ENCODE data around the gene MRNIP. TPM values are rescaled to one million over a fixed set of nuclear protein-coding genes. Genes with fewer than 3 reads are reported as not detected.
"Not testable (repeated sequence)": the region's sequence is repeated elsewhere in the genome, so short reads cannot be mapped to it uniquely, and the experiment has no call there.

MRNIP gene
- total RNA-seq, 2 experiments from 2014 or later, result 11.7 to 16.8 TPM

DNA sequence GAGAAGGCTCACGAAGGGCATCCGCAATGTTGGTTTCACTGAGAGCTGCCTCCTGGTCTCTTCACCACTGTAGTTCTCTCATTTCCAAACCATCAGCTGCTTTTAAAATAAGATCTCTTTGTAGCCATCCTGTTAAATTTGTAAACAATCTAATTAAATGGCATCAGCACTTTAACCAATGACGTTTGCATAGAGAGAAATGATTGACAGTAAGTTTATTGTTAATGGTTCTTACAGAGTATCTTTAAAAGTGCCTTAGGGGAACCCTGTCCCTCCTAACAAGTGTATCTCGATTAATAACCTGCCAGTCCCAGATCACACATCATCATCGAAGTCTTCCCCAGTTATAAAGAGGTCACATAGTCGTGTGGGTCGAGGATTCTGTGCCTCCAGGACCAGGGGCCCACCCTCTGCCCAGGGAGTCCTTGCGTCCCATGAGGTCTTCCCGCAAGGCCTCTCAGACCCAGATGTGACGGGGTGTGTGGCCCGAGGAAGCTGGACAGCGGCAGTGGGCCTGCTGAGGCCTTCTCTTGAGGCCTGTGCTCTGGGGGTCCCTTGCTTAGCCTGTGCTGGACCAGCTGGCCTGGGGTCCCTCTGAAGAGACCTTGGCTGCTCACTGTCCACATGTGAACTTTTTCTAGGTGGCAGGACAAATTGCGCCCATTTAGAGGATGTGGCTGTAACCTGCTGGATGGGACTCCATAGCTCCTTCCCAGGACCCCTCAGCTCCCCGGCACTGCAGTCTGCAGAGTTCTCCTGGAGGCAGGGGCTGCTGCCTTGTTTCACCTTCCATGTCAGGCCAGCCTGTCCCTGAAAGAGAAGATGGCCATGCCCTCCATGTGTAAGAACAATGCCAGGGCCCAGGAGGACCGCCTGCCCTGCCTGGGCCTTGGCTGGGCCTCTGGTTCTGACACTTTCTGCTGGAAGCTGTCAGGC lies 21.3 kb downstream of the MRNIP start:
- Mint-ChIP-seq H3K4me1 (peaks cover 19% of the 10 kb centered on the region), H3K27ac (peak overlapping the region; percentile 89), H3K36me3 (ENCODE audit: low read depth) (peaks cover 39% of the 10 kb centered on the region), H3K27me3 (no peaks in the 10 kb centered on the region), H3K4me3 (peak overlapping the region; percentile 9), H3K9me3 (peaks cover 2% of the 10 kb centered on the region)
- ChIA-PET POLR2A (interaction anchor here (1.5 kb wide), 1 partner anchor 17 kb away, joined by 5 read pairs; the partner anchor contains the start of gene SQSTM1), CTCF (interaction anchor here (0.6 to 1.5 kb wide), 4 partner anchors 24 to 74 kb away, joined by 3 to 4 read pairs (median 4); no protein-coding TSS in a partner anchor)
- no peak for DNase-seq

DNA sequence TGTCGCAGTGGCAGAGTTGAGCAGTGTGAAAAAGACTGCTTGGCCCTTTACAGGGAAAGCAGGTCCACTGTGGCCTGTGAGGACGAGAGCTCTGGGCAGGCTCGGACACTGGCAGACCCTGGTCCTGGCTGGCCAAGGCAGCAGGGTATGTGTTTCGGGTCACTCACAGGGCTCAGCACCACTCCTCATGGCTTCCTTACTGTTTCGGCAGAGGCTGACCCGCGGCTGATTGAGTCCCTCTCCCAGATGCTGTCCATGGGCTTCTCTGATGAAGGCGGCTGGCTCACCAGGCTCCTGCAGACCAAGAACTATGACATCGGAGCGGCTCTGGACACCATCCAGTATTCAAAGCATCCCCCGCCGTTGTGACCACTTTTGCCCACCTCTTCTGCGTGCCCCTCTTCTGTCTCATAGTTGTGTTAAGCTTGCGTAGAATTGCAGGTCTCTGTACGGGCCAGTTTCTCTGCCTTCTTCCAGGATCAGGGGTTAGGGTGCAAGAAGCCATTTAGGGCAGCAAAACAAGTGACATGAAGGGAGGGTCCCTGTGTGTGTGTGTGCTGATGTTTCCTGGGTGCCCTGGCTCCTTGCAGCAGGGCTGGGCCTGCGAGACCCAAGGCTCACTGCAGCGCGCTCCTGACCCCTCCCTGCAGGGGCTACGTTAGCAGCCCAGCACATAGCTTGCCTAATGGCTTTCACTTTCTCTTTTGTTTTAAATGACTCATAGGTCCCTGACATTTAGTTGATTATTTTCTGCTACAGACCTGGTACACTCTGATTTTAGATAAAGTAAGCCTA lies 22.2 kb downstream of the MRNIP start:
- Mint-ChIP-seq H3K27me3 (no peaks in the 10 kb centered on the region), H3K9me3 (peaks cover 2% of the 10 kb centered on the region), H3K27ac (peak overlapping the region; percentile 89), H3K4me3 (peak overlapping the region; percentile 26), H3K36me3 (ENCODE audit: low read depth) (peaks cover 41% of the 10 kb centered on the region), H3K4me1 (peaks cover 19% of the 10 kb centered on the region)
- ChIA-PET POLR2A (interaction anchor here (1.5 kb wide), 1 partner anchor 16 kb away, joined by 5 read pairs; the partner anchor contains the start of gene SQSTM1), CTCF (interaction anchor here (0.8 to 1.5 kb wide), 3 partner anchors 23 to 73 kb away, joined by 3 to 4 read pairs (median 4); no protein-coding TSS in a partner anchor)
- DNase-seq, result peak; percentile 72

DNA sequence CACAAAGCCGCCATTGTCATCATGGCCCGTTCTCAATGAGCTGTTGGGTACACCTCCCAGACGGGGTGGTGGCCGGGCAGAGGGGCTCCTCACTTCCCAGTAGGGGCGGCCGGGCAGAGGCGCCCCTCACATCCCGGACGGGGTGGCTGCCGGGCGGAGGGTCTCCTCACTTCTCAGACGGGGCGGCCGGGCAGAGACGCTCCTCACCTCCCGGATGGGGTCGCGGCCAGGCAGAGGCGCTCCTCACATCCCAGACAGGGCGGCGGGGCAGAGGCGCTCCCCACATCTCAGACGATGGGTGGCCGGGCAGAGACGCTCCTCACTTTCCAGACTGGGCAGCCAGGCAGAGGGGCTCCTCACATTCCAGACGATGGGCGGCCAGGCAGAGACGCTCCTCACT lies 23.7 kb downstream of the MRNIP start:
- POLR2A ChIA-PET, H3K4me3 Mint-ChIP-seq, DNase-seq, H3K9me3 Mint-ChIP-seq, H3K27me3 Mint-ChIP-seq, H3K27ac Mint-ChIP-seq, CTCF ChIA-PET: not testable (repeated sequence)
- Mint-ChIP-seq H3K36me3 (ENCODE audit: low read depth) (peaks cover 51% of the 10 kb centered on the region), H3K4me1 (peaks cover 19% of the 10 kb centered on the region)

DNA sequence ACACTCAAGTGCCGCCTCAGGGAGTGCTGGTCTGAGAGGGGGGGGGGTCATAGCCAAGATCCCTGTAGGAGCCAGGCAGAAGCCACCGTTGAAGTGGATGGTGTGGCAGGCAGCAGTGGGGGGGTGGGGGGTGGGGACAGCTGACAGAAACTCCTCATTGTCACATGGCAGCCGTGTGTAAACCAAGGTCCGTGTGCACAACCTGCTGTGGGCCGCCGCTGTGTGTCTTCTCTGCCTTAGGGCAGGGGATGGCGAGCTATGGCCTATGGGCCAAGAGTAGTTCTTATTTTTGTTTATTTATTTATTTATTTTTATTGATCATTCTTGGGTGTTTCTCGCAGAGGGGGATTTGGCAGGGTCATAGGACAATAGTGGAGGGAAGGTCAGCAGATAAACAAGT lies 24.5 kb downstream of the MRNIP start:
- CTCF ChIA-PET, result no interaction called here
- Mint-ChIP-seq H3K27me3 (no peaks in the 10 kb centered on the region), H3K9me3 (peaks cover 2% of the 10 kb centered on the region), H3K4me1 (peaks cover 19% of the 10 kb centered on the region), H3K4me3 (no peak overlapping the region), H3K27ac (no peak overlapping the region), H3K36me3 (ENCODE audit: low read depth) (peaks cover 58% of the 10 kb centered on the region)
- DNase-seq, result no peak
- POLR2A ChIA-PET, result no interaction called here

DNA sequence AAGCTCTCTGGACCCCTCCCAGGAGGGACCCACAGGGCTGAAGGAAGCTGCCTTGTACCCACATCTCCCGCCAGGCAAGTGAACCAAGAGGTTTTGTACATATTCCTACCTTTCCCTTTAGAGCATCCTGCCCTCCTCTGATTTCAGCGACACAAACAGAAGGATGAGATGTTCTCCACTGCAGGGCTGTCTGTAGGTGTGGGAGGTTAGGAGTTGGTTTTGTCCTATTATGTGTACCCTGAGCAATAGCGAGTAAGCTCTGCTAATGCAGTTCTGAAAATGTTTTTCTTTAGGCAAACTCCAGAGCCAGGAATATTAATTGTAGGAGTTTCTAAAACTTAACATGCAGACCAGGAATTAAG lies 24.9 kb downstream of the MRNIP start:
- Mint-ChIP-seq H3K27me3 (no peaks in the 10 kb centered on the region), H3K4me1 (peaks cover 20% of the 10 kb centered on the region), H3K36me3 (ENCODE audit: low read depth) (peaks cover 62% of the 10 kb centered on the region), H3K27ac (no peak overlapping the region), H3K9me3 (peaks cover 2% of the 10 kb centered on the region), H3K4me3 (no peak overlapping the region)
- DNase-seq, result no peak
- ChIA-PET POLR2A (no interaction called here), CTCF (no interaction called here)

DNA sequence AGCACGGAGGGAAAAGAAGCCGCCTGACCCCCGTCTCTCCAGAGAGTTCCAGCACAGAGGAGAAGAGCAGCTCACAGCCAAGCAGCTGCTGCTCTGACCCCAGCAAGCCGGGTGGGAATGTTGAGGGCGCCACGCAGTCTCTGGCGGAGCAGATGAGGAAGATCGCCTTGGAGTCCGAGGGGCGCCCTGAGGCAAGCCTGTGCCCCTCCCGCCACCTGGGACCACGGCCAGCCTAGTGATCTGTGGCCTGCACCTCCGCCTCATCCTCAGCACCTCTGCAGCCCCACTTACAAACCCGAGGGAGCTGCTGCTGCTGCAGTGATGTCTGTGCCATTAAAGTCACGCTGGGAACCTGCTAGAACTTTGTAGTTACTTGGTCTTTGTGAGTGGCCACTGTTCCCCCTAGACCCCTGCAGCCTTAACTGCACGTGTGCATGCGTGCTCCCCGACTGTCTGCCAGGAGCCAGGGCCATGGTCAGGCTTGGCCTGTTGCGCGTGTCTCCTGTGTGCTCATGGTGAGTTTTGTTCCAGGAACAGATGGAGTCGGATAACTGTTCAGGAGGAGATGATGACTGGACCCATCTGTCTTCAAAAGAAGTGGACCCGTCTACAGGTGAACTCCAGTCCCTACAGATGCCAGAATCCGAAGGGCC lies 25.4 kb downstream of the MRNIP start:
- H3K36me3 Mint-ChIP-seq (ENCODE audit: low read depth), result peaks cover 64% of the 10 kb centered on the region
- CTCF ChIA-PET, result interaction anchor here (0.9 kb wide), 1 partner anchor 25 kb away, joined by 3 read pairs; no protein-coding TSS in a partner anchor
- peaks cover 2% of the 10 kb centered on the region for H3K9me3 Mint-ChIP-seq
- peaks cover 20% of the 10 kb centered on the region for H3K4me1 Mint-ChIP-seq
- POLR2A ChIA-PET, result no interaction called here
- no peak overlapping the region for H3K27ac Mint-ChIP-seq
- no peaks in the 10 kb centered on the region for H3K27me3 Mint-ChIP-seq
- no peak overlapping the region for H3K4me3 Mint-ChIP-seq
- DNase-seq, result no peak

DNA sequence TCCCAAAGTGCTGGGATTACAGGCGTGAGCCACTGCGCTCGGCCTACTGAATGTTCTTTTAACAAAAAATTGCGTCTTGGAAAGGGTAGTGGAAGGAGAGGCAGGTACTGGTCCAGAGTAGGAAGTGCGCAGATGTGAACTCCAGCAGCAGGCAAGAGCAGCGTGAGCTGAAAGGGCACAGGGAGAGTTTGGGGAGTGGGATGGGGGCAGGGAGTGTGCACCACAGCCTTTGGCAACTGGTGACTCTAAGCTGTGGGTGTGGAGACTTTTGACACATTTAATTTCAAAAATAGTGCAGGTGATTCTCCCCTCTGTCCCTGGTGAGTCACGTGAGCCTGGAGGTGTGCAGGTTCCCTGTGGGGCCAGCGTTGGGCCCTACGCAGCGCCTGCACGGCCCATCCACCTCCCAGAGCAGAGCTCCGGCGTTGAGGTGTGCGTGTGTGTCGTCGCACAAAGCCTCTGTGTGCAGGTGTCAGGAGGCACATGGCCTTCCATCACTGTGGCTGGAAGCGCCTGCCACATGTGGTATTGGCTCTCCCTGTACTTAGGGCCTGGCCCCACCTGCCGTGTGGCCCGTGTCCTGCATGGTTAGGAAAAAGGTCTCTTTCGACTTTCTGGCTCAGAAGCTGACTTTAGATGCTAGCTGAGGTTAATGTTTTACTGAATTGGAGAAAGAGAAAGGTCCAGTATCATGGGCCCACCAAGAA lies 26.4 kb downstream of the MRNIP start:
- Mint-ChIP-seq H3K4me3 (no peak overlapping the region), H3K4me1 (peaks cover 21% of the 10 kb centered on the region), H3K9me3 (peaks cover 2% of the 10 kb centered on the region), H3K27me3 (no peaks in the 10 kb centered on the region), H3K36me3 (ENCODE audit: low read depth) (peaks cover 69% of the 10 kb centered on the region), H3K27ac (no peak overlapping the region)
- DNase-seq, result no peak
- CTCF ChIA-PET, result interaction anchor here (0.9 kb wide), 1 partner anchor 24 kb away, joined by 3 read pairs; no protein-coding TSS in a partner anchor
- POLR2A ChIA-PET, result no interaction called here

DNA sequence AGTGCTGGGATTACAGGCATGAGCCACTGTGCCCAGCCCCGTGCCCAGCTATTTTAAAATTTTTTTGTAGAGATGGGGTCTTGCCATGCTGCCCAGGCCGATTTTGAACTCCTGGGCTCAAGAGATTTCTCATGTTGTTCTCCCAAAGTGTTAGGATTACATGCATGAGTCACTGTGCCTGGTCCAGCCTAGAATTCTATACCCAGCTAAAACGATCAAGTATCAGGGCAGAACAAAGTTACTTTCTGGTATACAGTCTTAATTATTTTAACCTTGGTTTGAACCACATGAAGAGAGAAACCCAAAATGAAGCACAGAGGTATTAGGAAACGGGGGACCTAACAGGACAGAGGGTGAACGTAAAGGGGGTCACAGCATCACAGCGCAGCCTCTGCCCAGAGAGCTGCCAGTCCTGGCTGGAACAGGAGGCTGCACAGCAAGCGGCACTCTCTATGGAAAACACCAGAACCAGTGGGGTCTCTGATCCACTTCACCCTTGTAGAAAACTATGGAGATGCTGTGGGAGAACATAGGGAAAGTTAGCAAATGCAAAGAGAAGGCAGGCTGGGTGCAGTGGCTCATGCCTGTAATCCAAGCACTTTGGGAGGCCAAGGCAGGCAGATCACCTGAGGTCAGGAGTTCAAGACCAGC lies 27.7 kb downstream of the MRNIP start:
- no peak for DNase-seq
- peaks cover 64% of the 10 kb centered on the region for H3K36me3 Mint-ChIP-seq (ENCODE audit: low read depth)
- H3K9me3 Mint-ChIP-seq, result peaks cover 2% of the 10 kb centered on the region
- no peak overlapping the region for H3K4me3 Mint-ChIP-seq
- peak overlapping the region; percentile 38 for H3K27ac Mint-ChIP-seq
- ChIA-PET POLR2A (no interaction called here), CTCF (interaction anchor here (0.6 kb wide), 1 partner anchor 1416 kb away, joined by 3 read pairs; no protein-coding TSS in a partner anchor)
- H3K27me3 Mint-ChIP-seq, result no peaks in the 10 kb centered on the region
- H3K4me1 Mint-ChIP-seq, result peaks cover 12% of the 10 kb centered on the region

DNA sequence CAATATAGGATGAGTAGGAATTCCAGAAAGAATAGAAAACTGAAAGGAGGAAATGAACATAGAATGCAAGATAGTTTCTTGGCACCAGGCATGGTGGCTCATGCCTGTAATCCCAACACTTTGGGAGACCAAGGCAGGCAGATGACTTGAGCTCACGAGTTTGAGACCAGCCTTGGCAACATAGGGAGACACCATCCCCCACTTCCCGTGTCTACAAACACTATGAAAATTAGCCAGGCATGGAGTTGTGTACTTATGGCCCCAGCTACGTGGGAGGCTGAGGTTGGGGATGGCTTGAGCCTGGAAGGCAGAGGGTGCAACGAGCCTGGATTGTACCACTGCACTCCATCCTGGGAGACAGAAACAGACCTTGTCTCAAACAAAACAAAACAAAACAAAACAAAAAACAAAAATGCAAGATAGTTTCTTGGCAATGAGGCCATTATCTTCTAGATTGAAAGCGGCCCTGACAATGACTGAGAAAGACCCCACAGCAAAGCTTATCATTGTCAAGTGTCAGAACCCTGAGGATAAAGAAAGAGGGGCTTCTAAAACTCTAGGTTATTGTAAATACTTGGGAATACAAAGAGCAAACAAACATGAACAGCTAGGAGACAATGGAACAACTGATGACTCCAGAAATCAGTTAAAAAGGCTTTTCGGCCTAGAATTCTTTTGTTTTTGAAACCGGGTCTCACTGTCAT lies 28.7 kb downstream of the MRNIP start:
- H3K9me3 Mint-ChIP-seq, result no peaks in the 10 kb centered on the region
- no peaks in the 10 kb centered on the region for H3K27me3 Mint-ChIP-seq
- peaks cover 66% of the 10 kb centered on the region for H3K36me3 Mint-ChIP-seq (ENCODE audit: low read depth)
- peak overlapping the region; percentile 38 for H3K27ac Mint-ChIP-seq
- H3K4me3 Mint-ChIP-seq, result no peak overlapping the region
- ChIA-PET POLR2A (no interaction called here), CTCF (no interaction called here)
- no peak for DNase-seq
- H3K4me1 Mint-ChIP-seq, result peaks cover 9% of the 10 kb centered on the region

DNA sequence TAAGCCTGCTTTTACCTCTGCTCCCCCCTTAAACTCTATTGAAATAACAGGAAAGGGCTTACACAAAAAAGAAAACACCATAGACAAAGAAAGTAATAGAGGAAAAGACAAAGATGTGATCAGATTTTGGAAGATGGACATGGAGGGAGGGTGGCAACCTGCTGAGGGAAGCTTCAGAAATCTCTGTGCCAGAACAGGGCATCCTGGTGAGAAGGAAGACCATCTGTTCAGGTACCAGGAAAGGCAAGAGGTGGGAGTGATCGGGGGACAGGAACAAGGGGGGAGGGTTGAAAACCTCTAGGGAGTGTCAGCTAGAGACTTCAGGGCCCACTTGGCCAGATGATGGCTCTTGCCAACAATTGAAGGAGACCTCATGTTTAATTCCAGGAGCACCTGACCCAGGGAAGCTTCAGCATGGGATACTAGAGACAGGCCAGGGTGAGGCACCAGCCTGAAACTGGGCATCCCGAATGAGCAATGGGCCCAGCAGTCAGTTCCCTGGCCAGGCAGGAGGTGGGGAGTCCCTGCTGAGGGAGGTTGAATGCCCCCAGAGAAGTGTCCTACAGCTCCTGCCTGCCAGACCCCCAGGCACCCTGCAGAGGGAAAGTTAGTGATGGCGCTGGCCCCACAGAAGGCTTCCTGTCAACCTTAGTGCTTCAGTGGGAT lies 29.7 kb downstream of the MRNIP start:
- H3K36me3 Mint-ChIP-seq (ENCODE audit: low read depth), result peaks cover 71% of the 10 kb centered on the region
- no peaks in the 10 kb centered on the region for H3K27me3 Mint-ChIP-seq
- H3K4me3 Mint-ChIP-seq, result no peak overlapping the region
- H3K9me3 Mint-ChIP-seq, result no peaks in the 10 kb centered on the region
- H3K27ac Mint-ChIP-seq, result peak overlapping the region; percentile 69
- POLR2A ChIA-PET, result no interaction called here
- CTCF ChIA-PET, result interaction anchor here (1.1 kb wide), 1 partner anchor 31 kb away, joined by 3 read pairs; no protein-coding TSS in a partner anchor
- H3K4me1 Mint-ChIP-seq, result peaks cover 14% of the 10 kb centered on the region
- no peak for DNase-seq

DNA sequence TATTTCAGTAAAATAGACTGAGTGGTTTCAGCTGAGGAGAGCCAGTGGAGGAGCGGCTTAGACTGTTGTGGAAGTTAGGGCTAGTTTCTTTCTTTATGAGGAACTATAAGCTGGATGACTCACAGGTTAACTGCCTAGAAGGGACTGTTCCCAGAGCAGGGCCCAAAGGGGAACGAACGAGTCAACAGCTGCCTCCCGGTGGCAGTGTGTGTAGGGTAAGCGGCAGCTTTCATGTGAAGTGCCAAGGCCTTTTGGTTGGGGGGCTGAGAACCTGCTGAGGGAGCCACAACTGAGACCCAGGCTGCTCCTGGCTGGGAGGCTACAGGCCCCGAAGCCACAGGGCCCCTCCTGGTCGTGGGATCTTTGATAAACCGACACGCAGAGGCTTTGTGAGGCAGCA lies 30.9 kb downstream of the MRNIP start:
- no peak for DNase-seq
- Mint-ChIP-seq H3K36me3 (ENCODE audit: low read depth) (peaks cover 70% of the 10 kb centered on the region), H3K9me3 (no peaks in the 10 kb centered on the region), H3K4me3 (no peak overlapping the region), H3K27me3 (no peaks in the 10 kb centered on the region), H3K4me1 (peaks cover 20% of the 10 kb centered on the region), H3K27ac (no peak overlapping the region)
- POLR2A ChIA-PET, result no interaction called here
- CTCF ChIA-PET, result no interaction called here
